Fibroblast of lung (primary cell): ENCODE data around the gene SMARCE1. TPM values are rescaled to one million over a fixed set of nuclear protein-coding genes. Genes with fewer than 3 reads are reported as not detected.

Experiments
- DNase-seq, 2 donors: peaks; one replicate each; pipeline versions ENCODE4 v3.0.0 to v3.0.0-alpha.2; 2010; ENCODE audit warnings: low read depth in 2 of 2
- H2AFZ ChIP-seq: 2 replicates; pipeline ENCODE4 v1.5.1; 2012; ENCODE audit warnings: low read length, control low read depth, inconsistent platforms
- H3K27ac ChIP-seq: 2 replicates; pipeline ENCODE4 v1.5.1; 2011; ENCODE audit warnings: low read length, control low read depth; ENCODE audit not compliant: insufficient read depth
- H3K27me3 ChIP-seq: 2 replicates; pipeline ENCODE4 v1.5.1; 2011; ENCODE audit warnings: mild to moderate bottlenecking, low read length; ENCODE audit not compliant: control insufficient read depth, insufficient read depth
- H3K36me3 ChIP-seq: 2 replicates; pipeline ENCODE4 v1.5.1; 2011; ENCODE audit warnings: low read length; ENCODE audit not compliant: control insufficient read depth, insufficient read depth
- H3K4me1 ChIP-seq: 2 replicates; pipeline ENCODE4 v1.5.1; 2011; ENCODE audit warnings: low read length; ENCODE audit not compliant: control insufficient read depth, insufficient read depth; ENCODE audit errors: extremely low read depth
- H3K4me2 ChIP-seq: 2 replicates; pipeline ENCODE4 v1.5.1; 2011; ENCODE audit warnings: low read length, control low read depth; ENCODE audit not compliant: insufficient read depth; ENCODE audit errors: extremely low read depth
- H3K4me3 ChIP-seq, 4 experiments: fragments of 200-600 bp in 1 of 4; sonication (generic) in 1 of 4; replicated peaks in 1 of 4; 2 replicates each; pipeline ENCODE4 v1.5.1; 2011 to 2016; ENCODE audit warnings: low read length in 4 of 4, low read depth in 3 of 4, mild to moderate bottlenecking in 3 of 4, control low read depth in 2 of 4, inconsistent platforms in 1 of 4, mixed read lengths in 1 of 4; ENCODE audit not compliant: insufficient read depth in 1 of 4; ENCODE audit errors: control extremely low read depth in 1 of 4
- H3K79me2 ChIP-seq: 2 replicates; pipeline ENCODE4 v1.5.1; 2012; ENCODE audit warnings: mild to moderate bottlenecking, low read length, inconsistent platforms; ENCODE audit not compliant: control insufficient read depth, insufficient read depth
- H3K9ac ChIP-seq: 2 replicates; pipeline ENCODE4 v1.5.1; 2011; ENCODE audit warnings: mild to moderate bottlenecking, low read length, control low read depth; ENCODE audit not compliant: insufficient read depth
- H3K9me3 ChIP-seq: 2 replicates; pipeline ENCODE4 v1.5.1; 2012; ENCODE audit warnings: low read depth, low read length; ENCODE audit not compliant: control insufficient read depth, insufficient read depth
- H4K20me1 ChIP-seq: 2 replicates; pipeline ENCODE4 v1.5.1; 2011; ENCODE audit warnings: low read length; ENCODE audit not compliant: control insufficient read depth, insufficient read depth; ENCODE audit errors: extremely low read depth
- EZH2 ChIP-seq: IDR thresholded peaks from 2 replicates; pipeline ENCODE4 v1.5.1; 2012; ENCODE audit warnings: low read length, control low read depth, mild to moderate bottlenecking; ENCODE audit errors: missing control alignments
- polyA plus RNA-seq, 2 donors: library from polyadenylated mRNA; depleted of rRNA in 1 of 2; stranded (reverse) in 1 of 2; unstranded in 1 of 2; fragments of >200 nt; gene quantifications; 2 replicates each; pipeline ENCODE4 v1.2.1, GENCODE V29; 2011 to 2012; ENCODE audit warnings: missing spikeins in 1 of 2
- total RNA-seq: library from RNA; depleted of rRNA; stranded (reverse); fragments of >200 nt; gene quantifications from 2 replicates; pipeline ENCODE4 v1.2.1, GENCODE V29; 2014
- TF ChIP-seq, protein P1 (sequence below), 2 donors: IDR thresholded peaks in 1 of 2; conservative IDR thresholded peaks in 1 of 2; 1 replicate in 1 of 2; 2 replicates in 1 of 2; pipeline ENCODE4 v1.5.1; 2011 to 2012; ENCODE audit warnings: low read length in 2 of 2, control low read depth in 1 of 2, inconsistent platforms in 1 of 2, low read depth in 1 of 2, mild to moderate bottlenecking in 1 of 2

The SMARCE1 gene
- total and polyA plus RNA-seq, 2 donors (not counting 1 experiment from before 2014, with no cell fraction given), result 75.6 to 93.8 TPM

DNA sequence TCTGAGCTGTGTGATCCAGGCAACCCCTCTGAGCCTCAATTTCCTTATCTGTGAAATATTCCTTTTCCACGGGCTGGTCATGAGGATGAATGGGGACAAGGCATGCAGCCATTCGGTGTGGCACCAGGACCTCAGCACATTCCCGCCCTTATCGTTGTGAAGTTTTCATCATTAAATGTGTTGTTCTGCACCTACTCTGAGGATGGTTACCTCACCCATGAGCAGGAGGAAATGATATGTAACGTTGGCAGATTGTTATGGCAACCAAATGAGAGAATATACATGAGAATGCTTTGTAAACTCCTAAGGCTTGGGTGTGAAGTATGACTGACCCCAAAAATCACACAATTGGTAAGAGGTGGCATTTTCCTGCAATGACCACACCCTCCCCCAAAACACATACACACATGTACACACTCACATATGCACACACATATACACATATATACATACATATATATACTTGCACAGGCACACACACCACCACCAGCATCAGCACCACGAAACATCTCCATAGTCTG is 39.5 kb downstream of the SMARCE1 start:
- H3K27me3 ChIP-seq, result peaks cover 27% of the 10 kb centered on the region
- DNase-seq, result no peak
- no peak overlapping the region for H3K9ac ChIP-seq
- H3K9me3 ChIP-seq, result no peaks in the 10 kb centered on the region
- no peaks in the 10 kb centered on the region for H3K36me3 ChIP-seq
- no peak overlapping the region for H2AFZ ChIP-seq
- no peak overlapping the region for H3K27ac ChIP-seq
- no peak overlapping the region for H3K4me2 ChIP-seq
- H3K4me1 ChIP-seq, result no peaks in the 10 kb centered on the region
- no peak overlapping the region for H3K4me3 ChIP-seq
- H3K79me2 ChIP-seq, result no peaks in the 10 kb centered on the region
- no peaks in the 10 kb centered on the region for H4K20me1 ChIP-seq
- TF ChIP-seq EZH2, result no peak
- TF ChIP-seq, protein P1, sequence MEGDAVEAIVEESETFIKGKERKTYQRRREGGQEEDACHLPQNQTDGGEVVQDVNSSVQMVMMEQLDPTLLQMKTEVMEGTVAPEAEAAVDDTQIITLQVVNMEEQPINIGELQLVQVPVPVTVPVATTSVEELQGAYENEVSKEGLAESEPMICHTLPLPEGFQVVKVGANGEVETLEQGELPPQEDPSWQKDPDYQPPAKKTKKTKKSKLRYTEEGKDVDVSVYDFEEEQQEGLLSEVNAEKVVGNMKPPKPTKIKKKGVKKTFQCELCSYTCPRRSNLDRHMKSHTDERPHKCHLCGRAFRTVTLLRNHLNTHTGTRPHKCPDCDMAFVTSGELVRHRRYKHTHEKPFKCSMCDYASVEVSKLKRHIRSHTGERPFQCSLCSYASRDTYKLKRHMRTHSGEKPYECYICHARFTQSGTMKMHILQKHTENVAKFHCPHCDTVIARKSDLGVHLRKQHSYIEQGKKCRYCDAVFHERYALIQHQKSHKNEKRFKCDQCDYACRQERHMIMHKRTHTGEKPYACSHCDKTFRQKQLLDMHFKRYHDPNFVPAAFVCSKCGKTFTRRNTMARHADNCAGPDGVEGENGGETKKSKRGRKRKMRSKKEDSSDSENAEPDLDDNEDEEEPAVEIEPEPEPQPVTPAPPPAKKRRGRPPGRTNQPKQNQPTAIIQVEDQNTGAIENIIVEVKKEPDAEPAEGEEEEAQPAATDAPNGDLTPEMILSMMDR (conservative IDR thresholded peaks at IDR 0.05 in 1 of 2, IDR thresholded peaks at IDR 0.05 in 1 of 2; ENCODE audit: low read depth in 1 of 2, low read length in 2 of 2), result no peak

DNA sequence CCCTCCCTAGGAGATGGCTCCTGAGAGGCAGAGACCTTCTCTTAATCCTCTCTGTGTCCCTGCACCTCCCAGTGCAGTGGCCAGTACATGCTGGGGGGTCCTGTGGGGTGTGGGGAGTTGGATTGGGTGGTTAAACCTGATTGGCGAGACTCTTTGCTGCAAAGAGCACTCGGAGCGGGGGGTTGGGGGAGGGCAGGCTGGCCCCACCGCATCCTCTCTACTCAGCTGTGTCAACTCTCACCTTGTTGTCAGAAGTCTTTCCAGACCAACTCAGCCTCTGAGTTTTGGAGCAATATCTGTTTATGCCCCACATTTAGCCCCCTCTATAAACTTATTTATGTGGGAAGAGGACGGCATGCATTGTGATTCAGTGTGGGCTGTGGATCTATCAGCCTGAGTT is 40.0 kb downstream of the SMARCE1 start:
- H3K4me2 ChIP-seq, result no peak overlapping the region
- H3K27me3 ChIP-seq, result peaks cover 22% of the 10 kb centered on the region
- DNase-seq, result no peak
- TF ChIP-seq EZH2, result no peak
- TF ChIP-seq, protein P1 (conservative IDR thresholded peaks at IDR 0.05 in 1 of 2, IDR thresholded peaks at IDR 0.05 in 1 of 2; ENCODE audit: low read depth in 1 of 2, low read length in 2 of 2), result no peak
- no peak overlapping the region for H3K4me3 ChIP-seq
- no peaks in the 10 kb centered on the region for H3K36me3 ChIP-seq
- no peak overlapping the region for H2AFZ ChIP-seq
- H3K9ac ChIP-seq, result no peak overlapping the region
- H4K20me1 ChIP-seq, result no peaks in the 10 kb centered on the region
- H3K27ac ChIP-seq, result no peak overlapping the region
- H3K4me1 ChIP-seq, result no peaks in the 10 kb centered on the region
- H3K9me3 ChIP-seq, result no peaks in the 10 kb centered on the region
- no peaks in the 10 kb centered on the region for H3K79me2 ChIP-seq

DNA sequence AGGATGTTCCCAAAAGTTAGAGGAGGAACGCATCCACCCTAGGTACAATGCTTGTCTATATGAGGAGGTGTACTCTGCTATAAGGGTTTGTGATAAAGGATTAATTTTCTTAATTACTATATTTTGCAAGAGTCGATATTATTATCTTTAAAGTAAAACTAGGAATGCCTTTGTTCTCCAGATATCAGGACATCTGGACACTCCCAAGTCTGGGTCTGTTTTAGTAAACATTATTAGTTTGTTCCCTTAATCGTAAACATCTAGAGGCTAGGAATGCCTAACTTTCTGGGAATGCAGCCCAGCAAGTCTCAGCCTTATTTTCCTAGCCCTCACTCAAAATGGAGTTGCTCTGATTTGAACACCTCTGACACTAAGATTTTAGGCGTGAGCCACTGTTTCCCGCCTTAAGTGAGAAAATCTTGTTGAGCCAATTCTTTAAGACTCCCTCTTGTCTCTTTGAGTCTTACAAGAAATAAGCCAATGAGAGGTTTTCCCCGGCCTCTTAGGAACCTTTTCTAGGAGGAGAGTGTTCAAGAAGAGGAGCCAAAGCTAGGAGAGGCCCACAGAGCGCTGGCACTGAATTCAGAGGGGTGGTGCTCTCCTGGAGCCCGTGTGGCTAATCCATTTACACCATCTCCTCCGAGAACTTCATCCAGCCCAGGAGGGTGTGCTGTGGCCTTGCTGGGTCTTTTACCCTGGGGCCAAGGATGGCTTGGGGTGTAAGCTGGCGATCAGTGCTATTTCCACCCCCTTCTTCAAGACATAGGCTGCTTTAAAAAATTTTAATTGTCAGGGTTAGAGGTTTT is 40.9 kb downstream of the SMARCE1 start:
- Histone ChIP-seq H3K79me2 (no peaks in the 10 kb centered on the region), H3K36me3 (no peaks in the 10 kb centered on the region), H3K4me3 (no peak overlapping the region), H3K4me1 (no peaks in the 10 kb centered on the region), H3K27ac (no peak overlapping the region), H3K9ac (no peak overlapping the region), H3K9me3 (no peaks in the 10 kb centered on the region), H2AFZ (no peak overlapping the region), H4K20me1 (no peaks in the 10 kb centered on the region), H3K4me2 (no peak overlapping the region), H3K27me3 (peaks cover 21% of the 10 kb centered on the region)
- TF ChIP-seq, protein P1 (conservative IDR thresholded peaks at IDR 0.05 in 1 of 2, IDR thresholded peaks at IDR 0.05 in 1 of 2; ENCODE audit: low read depth in 1 of 2, low read length in 2 of 2), result no peak
- no peak for TF ChIP-seq EZH2
- DNase-seq, result no peak
